Mesothelial cell of epicardium (in vitro differentiated cells): ENCODE data around the gene NR6A1. TPM values are rescaled to one million over a fixed set of nuclear protein-coding genes. Genes with fewer than 3 reads are reported as not detected.

ENCODE experiments used
- DNase-seq, 2 experiments: peaks; one replicate each; pipeline ENCODE4 v3.0.0; 2021; ENCODE audit warnings: low spot score in 2 of 2; ENCODE audit not compliant: unreplicated experiment in 2 of 2
- H3K27ac Mint-ChIP-seq: 2 replicates; pipeline ENCODE4 v1.8.0; 2021; ENCODE audit warnings: mixed read lengths
- H3K27me3 Mint-ChIP-seq: 2 replicates; pipeline ENCODE4 v1.8.0; 2021; ENCODE audit warnings: low read depth, mixed read lengths
- H3K36me3 Mint-ChIP-seq: 2 replicates; pipeline ENCODE4 v1.8.0; 2021; ENCODE audit warnings: mixed read lengths
- H3K4me1 Mint-ChIP-seq: 2 replicates; pipeline ENCODE4 v1.8.0; 2021; ENCODE audit warnings: mixed read lengths
- H3K4me3 Mint-ChIP-seq: 2 replicates; pipeline ENCODE4 v1.8.0; 2021; ENCODE audit warnings: mild to moderate bottlenecking, moderate library complexity, mixed read lengths
- H3K9me3 Mint-ChIP-seq: 2 replicates; pipeline ENCODE4 v1.8.0; 2021; ENCODE audit warnings: mixed read lengths
- CTCF ChIP-seq: fragments of 200-600 bp; sonication (generic); IDR thresholded peaks from one replicate; pipeline ENCODE4 v1.5.0; 2021; ENCODE audit warnings: antibody characterized with exemption; ENCODE audit not compliant: unreplicated experiment
- total RNA-seq: library from RNA; stranded (reverse); gene quantifications from 3 replicates; pipeline ENCODE4 v1.2.1, GENCODE V29; 2021

NR6A1 gene
- total RNA-seq, 1 donor from 2014 or later, result 5.9 TPM

GRCh38 chr9:124635285-124635684 is 135.8 kb downstream of the NR6A1 start:
- Mint-ChIP-seq H3K36me3 (no peaks in the 10 kb centered on the region), H3K27ac (no peak overlapping the region), H3K9me3 (no peaks in the 10 kb centered on the region), H3K4me1 (peaks cover 7% of the 10 kb centered on the region), H3K4me3 (no peak overlapping the region), H3K27me3 (no peaks in the 10 kb centered on the region)
- DNase-seq, result no peak
- TF ChIP-seq CTCF, result no peak

DNA sequence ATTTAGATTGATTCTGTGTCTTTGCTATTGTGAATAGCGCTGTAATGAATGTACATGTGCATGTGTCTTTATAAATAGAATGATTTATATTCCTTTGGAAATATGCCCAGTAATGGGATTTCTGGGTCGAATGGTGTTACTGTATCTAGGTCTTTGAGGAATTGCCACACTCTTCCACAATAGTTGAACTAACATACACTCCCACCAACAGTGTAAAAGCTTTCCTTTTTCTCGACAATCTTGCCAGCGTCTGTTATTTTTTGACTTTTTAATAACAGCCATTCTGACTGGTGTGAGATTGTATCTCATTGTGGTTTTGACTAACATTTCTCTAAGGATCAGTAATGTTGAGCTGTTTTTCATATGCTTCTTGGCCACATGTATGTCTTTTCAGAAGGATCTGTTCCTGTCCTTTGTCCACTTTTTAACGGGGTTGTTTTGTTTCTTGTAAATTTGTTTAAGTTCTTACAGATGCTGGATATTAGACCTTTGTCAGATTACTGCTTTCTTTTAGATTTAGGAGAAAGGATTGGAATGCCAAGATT is 139.0 kb downstream of the NR6A1 start:
- DNase-seq, result no peak
- Mint-ChIP-seq H3K4me1 (peaks cover 4% of the 10 kb centered on the region), H3K27me3 (no peaks in the 10 kb centered on the region), H3K4me3 (no peak overlapping the region), H3K27ac (peak overlapping the region; percentile 55), H3K9me3 (no peaks in the 10 kb centered on the region), H3K36me3 (no peaks in the 10 kb centered on the region)
- TF ChIP-seq CTCF, result no peak

DNA sequence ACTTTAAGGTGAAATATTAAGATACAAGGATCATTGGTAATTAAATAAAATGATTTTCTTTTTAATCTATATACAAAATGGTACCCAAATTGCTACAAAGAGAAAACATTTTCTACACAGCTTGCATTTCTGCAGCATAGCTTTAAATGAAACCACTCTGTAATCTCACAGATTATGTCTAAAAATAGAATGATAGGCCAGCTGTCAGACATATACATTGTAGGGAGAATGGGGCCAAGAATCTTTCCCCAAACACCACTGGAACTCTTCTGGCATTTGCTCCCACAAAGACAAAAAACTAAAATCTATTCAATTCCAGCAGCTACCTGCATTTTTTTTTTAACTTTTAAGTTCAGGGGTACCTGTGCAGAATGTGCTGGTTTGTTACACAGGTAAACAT is 139.8 kb downstream of the NR6A1 start:
- H3K27me3 Mint-ChIP-seq, result no peaks in the 10 kb centered on the region
- peaks cover 4% of the 10 kb centered on the region for H3K4me1 Mint-ChIP-seq
- no peak for DNase-seq
- H3K9me3 Mint-ChIP-seq, result no peaks in the 10 kb centered on the region
- no peaks in the 10 kb centered on the region for H3K36me3 Mint-ChIP-seq
- no peak for TF ChIP-seq CTCF
- H3K27ac Mint-ChIP-seq, result no peak overlapping the region
- no peak overlapping the region for H3K4me3 Mint-ChIP-seq

GRCh38 chr9:124629600-124629999 is 141.5 kb downstream of the NR6A1 start:
- Mint-ChIP-seq H3K4me3 (no peak overlapping the region), H3K27me3 (no peaks in the 10 kb centered on the region), H3K36me3 (no peaks in the 10 kb centered on the region), H3K9me3 (no peaks in the 10 kb centered on the region), H3K4me1 (peaks cover 4% of the 10 kb centered on the region), H3K27ac (no peak overlapping the region)
- no peak for DNase-seq
- TF ChIP-seq CTCF, result no peak

GRCh38 chr9:124628741-124629140 is 142.4 kb downstream of the NR6A1 start:
- Mint-ChIP-seq H3K27me3 (no peaks in the 10 kb centered on the region), H3K9me3 (no peaks in the 10 kb centered on the region), H3K4me3 (no peak overlapping the region), H3K36me3 (no peaks in the 10 kb centered on the region), H3K27ac (no peak overlapping the region), H3K4me1 (peaks cover 4% of the 10 kb centered on the region)
- no peak for TF ChIP-seq CTCF
- no peak for DNase-seq

DNA sequence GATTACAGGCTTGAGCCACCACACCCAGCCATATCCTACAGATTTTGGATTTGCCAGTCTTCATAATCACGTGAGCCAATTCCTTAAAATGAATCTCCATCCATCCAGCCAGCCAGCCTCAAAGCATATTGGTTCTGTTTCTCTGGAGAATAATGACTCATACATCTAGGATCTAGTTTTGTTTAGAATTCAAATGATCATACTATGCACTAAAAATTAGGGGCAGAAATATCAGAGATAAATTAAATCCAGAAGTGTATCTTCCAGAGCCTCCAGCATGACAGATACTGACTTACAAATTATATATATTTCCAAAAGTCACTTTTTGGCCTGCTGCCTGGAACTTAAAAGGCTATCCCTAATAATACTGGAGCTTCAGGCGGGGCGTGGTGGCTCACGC is 144.8 kb downstream of the NR6A1 start:
- no peaks in the 10 kb centered on the region for H3K9me3 Mint-ChIP-seq
- no peaks in the 10 kb centered on the region for H3K4me1 Mint-ChIP-seq
- H3K4me3 Mint-ChIP-seq, result no peak overlapping the region
- H3K27ac Mint-ChIP-seq, result no peak overlapping the region
- no peak for DNase-seq
- no peaks in the 10 kb centered on the region for H3K27me3 Mint-ChIP-seq
- H3K36me3 Mint-ChIP-seq, result no peaks in the 10 kb centered on the region
- TF ChIP-seq CTCF, result no peak
